ENCODE results near the gene EPS8L3. TPM values are rescaled to one million over a fixed set of nuclear protein-coding genes. Genes with fewer than 3 reads are reported as not detected.

EPS8L3 gene, protein sequence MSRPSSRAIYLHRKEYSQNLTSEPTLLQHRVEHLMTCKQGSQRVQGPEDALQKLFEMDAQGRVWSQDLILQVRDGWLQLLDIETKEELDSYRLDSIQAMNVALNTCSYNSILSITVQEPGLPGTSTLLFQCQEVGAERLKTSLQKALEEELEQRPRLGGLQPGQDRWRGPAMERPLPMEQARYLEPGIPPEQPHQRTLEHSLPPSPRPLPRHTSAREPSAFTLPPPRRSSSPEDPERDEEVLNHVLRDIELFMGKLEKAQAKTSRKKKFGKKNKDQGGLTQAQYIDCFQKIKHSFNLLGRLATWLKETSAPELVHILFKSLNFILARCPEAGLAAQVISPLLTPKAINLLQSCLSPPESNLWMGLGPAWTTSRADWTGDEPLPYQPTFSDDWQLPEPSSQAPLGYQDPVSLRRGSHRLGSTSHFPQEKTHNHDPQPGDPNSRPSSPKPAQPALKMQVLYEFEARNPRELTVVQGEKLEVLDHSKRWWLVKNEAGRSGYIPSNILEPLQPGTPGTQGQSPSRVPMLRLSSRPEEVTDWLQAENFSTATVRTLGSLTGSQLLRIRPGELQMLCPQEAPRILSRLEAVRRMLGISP
- under 1 TPM in 1 of 2 donors, not detected in 1; 0.09 TPM for total RNA-seq
- polyA plus RNA-seq = under 1 TPM; 0.15 to 0.38 TPM

- TF ChIP-seq HNF4G (IDR thresholded peaks at IDR 0.05) (peak; percentile 70), FOXA1 (IDR thresholded peaks at IDR 0.05) (no peak), SP1 (IDR thresholded peaks at IDR 0.05) (peak; percentile 70), RAD21 (IDR thresholded peaks at IDR 0.05) (peak in 1 of 2 donors; percentile 14), HNF4A (conservative IDR thresholded peaks at IDR 0.05) (peak; percentile 68 to 85), ATF3 (IDR thresholded peaks at IDR 0.05) (no peak)
These were observed at the start of gene EPS8L3 for GRCh38 chr1:109763646-109764415. TSS of gene EPS8L3 (minus strand) at chr1:109763923. CDS start at chr1:109761749, 2,174 bp downstream.

DNA sequence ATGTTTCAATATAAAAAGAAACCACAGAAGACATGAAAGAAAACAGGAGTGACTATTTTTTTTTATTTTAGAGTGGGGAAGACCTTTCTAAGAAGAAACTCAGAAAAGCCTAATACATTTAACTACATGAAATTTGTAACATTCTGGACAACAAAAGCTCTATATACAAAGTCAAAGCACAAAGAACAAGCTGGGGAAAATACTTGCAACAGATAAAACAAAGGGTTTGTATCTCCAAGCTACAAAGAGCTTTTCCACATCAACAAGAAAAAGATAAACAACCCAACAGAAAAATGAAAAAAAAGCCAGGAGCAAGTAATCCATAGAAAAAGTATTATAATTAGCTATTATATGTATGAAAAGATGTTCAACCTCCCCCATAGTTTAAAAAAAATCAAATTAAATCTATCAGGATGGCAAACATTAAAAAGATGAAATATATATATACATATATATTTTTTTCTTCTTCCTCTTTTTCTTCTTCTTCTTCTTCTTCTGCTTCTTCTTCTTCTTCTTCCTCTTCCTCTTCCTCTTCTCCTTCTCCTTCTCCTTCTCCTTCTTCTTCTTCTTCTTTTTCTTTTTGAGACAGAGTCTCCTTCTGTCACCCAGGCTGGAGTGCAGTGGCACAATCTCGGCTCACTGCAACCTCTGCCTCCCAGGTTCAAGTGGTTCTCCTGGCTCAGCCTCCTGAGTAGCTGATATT is 49.1 kb upstream of the EPS8L3 start:
- H3K4me3 ChIP-seq (ENCODE audit: low read depth in 1 of 3, low read length in 3 of 3) = no peak overlapping the region
- TF ChIP-seq FOXA1 (IDR thresholded peaks at IDR 0.05) (no peak), JUND (IDR thresholded peaks at IDR 0.05) (no peak), RAD21 (IDR thresholded peaks at IDR 0.05) (no peak), HNF4A (conservative IDR thresholded peaks at IDR 0.05) (no peak), YY1 (IDR thresholded peaks at IDR 0.05) (no peak), HNF4G (IDR thresholded peaks at IDR 0.05) (no peak), ATF3 (IDR thresholded peaks at IDR 0.05) (no peak), GABPA (IDR thresholded peaks at IDR 0.05 in 1 of 2, conservative IDR thresholded peaks at IDR 0.05 in 1 of 2) (no peak), NR2F2 (IDR thresholded peaks at IDR 0.05) (no peak), TAF1 (conservative IDR thresholded peaks at IDR 0.05) (no peak), RXRA (IDR thresholded peaks at IDR 0.05) (no peak), SP1 (IDR thresholded peaks at IDR 0.05) (no peak), FOXA2 (IDR thresholded peaks at IDR 0.05) (no peak), EGR1 (IDR thresholded peaks at IDR 0.05; ENCODE audit: low read depth in 2 of 2) (no peak)
- TF ChIP-seq, protein P1, sequence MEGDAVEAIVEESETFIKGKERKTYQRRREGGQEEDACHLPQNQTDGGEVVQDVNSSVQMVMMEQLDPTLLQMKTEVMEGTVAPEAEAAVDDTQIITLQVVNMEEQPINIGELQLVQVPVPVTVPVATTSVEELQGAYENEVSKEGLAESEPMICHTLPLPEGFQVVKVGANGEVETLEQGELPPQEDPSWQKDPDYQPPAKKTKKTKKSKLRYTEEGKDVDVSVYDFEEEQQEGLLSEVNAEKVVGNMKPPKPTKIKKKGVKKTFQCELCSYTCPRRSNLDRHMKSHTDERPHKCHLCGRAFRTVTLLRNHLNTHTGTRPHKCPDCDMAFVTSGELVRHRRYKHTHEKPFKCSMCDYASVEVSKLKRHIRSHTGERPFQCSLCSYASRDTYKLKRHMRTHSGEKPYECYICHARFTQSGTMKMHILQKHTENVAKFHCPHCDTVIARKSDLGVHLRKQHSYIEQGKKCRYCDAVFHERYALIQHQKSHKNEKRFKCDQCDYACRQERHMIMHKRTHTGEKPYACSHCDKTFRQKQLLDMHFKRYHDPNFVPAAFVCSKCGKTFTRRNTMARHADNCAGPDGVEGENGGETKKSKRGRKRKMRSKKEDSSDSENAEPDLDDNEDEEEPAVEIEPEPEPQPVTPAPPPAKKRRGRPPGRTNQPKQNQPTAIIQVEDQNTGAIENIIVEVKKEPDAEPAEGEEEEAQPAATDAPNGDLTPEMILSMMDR (IDR thresholded peaks at IDR 0.05; ENCODE audit: low read depth, low read length, missing input control) = no peak
- TF ChIP-seq, protein P2, sequence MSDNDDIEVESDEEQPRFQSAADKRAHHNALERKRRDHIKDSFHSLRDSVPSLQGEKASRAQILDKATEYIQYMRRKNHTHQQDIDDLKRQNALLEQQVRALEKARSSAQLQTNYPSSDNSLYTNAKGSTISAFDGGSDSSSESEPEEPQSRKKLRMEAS (IDR thresholded peaks at IDR 0.05) = no peak
- no peak overlapping the region for H3K9ac ChIP-seq (ENCODE audit: low read depth in 1 of 2, low read length in 2 of 2)
- H3K27me3 ChIP-seq (ENCODE audit: control insufficient read depth in 4 of 4, insufficient read depth in 4 of 4, low read length in 3 of 4) = no peaks in the 10 kb centered on the region
- H3K27ac ChIP-seq (ENCODE audit: low read depth in 1 of 2, low read length in 2 of 2) = no peak overlapping the region
- no peak for DNase-seq (ENCODE audit: low spot score)
- no peaks in the 10 kb centered on the region for H3K36me3 ChIP-seq (ENCODE audit: control insufficient read depth in 4 of 4, insufficient read depth in 3 of 4, low read depth in 1 of 4, low read length in 3 of 4)
- 81% methylated on average over 1 of the region's 1 CpG for WGBS
- peaks cover 0 to 5% (median 4%) of the 10 kb centered on the region in 4 donors for H3K9me3 ChIP-seq (ENCODE audit: control insufficient read depth in 4 of 4, low read length in 3 of 4)
- no peaks in the 10 kb centered on the region for H3K4me1 ChIP-seq (ENCODE audit: control insufficient read depth in 4 of 4, insufficient read depth in 4 of 4, low read length in 3 of 4)

More at GRCh38 chr1:109763646-109764415, at the start of gene EPS8L3:
- H3K27ac ChIP-seq (ENCODE audit: low read depth in 1 of 2, low read length in 2 of 2) = no peak within 1 kb of the TSS
- no peak within 1 kb of the TSS for H3K9ac ChIP-seq (ENCODE audit: low read depth in 1 of 2, low read length in 2 of 2)
- H3K4me3 ChIP-seq (ENCODE audit: low read depth in 1 of 3, low read length in 3 of 3) = no peak within 1 kb of the TSS
- 60% methylated on average over 11 of the region's 11 CpGs for WGBS
- DNase-seq (ENCODE audit: low spot score) = no peak
- H3K27me3 ChIP-seq (ENCODE audit: control insufficient read depth in 4 of 4, insufficient read depth in 4 of 4, low read length in 3 of 4) = no peaks in the 10 kb centered on the region
- no peaks in the 10 kb centered on the region for H3K36me3 ChIP-seq (ENCODE audit: control insufficient read depth in 4 of 4, insufficient read depth in 3 of 4, low read depth in 1 of 4, low read length in 3 of 4)
- H3K9me3 ChIP-seq (ENCODE audit: control insufficient read depth in 4 of 4, low read length in 3 of 4) = no peaks in the 10 kb centered on the region
- H3K4me1 ChIP-seq (ENCODE audit: control insufficient read depth in 4 of 4, insufficient read depth in 4 of 4, low read length in 3 of 4) = peaks cover 0 to 5% (median 2%) of the 10 kb centered on the region in 4 donors

All from liver (tissue), 9 donors.